ENCODE results near the gene PSMC5. TPM values are rescaled to one million over a fixed set of nuclear protein-coding genes. Genes with fewer than 3 reads are reported as not detected.
A peak's percentile ranks its signal among the peaks of the same experiment; 100 is the strongest.

The PSMC5 gene
- total and polyA plus RNA-seq, 10 of the 15 experiments (the other 5 are each of a cell fraction or from before 2014, with no cell fraction given) = 55.0 to 266 (median 148) TPM

DNA sequence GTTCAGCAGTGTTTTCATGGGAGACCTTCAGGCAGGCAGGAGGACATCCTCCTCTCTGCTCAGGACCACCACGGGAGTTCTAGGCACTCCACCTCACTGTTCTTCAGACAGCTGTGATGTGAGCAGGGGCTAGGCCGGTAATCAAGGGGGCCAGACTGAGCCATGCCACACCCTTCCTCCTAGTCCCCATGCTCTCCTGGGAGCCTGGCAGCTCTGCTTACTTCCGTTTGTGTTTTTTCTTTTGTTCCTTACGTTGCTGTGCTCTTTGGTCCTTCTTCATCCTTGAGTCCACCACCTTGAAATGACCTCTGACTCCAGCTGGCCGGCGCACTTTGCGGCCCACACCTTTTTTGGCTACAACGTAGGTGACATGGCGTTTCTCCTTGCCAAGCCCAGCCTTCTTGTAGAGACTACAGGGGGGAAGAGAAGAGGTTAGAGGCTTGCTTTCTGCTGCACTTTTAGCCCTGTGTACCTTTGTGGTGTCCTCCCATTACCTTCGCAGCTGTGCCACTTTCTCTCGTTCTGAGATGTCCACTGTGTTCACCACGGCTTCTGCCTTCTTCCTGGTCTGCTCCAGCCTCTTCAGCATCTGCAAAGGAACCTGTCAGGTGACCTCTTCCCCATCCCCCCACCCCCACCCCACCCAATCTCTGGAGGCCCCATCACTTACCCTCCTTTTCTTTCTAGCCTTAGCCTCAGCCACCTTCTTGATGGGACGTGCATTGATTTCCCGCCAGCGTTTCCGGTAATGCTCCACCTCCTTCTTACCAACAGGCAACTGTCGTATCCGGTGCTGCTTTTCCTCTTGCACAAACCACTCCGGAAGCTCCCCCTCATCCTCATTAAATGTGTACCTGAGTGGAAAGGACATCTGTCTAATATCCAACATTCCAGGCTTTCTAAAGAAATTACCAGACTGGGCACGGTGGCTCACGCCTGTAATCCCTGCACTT, 7.4 kb upstream of the PSMC5 start:
- Histone ChIP-seq H3K27ac (ENCODE audit: control insufficient read depth, insufficient read depth) (no peak overlapping the region), H3K79me2 (ENCODE audit: control insufficient read depth, insufficient read depth, low read length) (no peaks in the 10 kb centered on the region; the same call in 1 of the 2 replicates), H3K9ac (ENCODE audit: control insufficient read depth, insufficient read depth, low read length) (no peak overlapping the region), H3K4me3 (no peak overlapping the region), H3K4me1 (ENCODE audit: control insufficient read depth, insufficient read depth, low read length) (no peaks in the 10 kb centered on the region), H3K36me3 (ENCODE audit: control insufficient read depth in 2 of 2, insufficient read depth in 2 of 2, low read length in 1 of 2) (peaks cover 43 to 49% of the 10 kb centered on the region in 2 experiments), H4K20me1 (ENCODE audit: control insufficient read depth, insufficient read depth) (no peaks in the 10 kb centered on the region; the same call in 1 of the 2 replicates), H3K27me3 (replicated peaks in 1 of 2; ENCODE audit: control insufficient read depth in 2 of 2, insufficient read depth in 2 of 2, low read length in 1 of 2) (no peaks in the 10 kb centered on the region), H3K9me3 (replicated peaks; ENCODE audit: control insufficient read depth, insufficient read depth, low read length) (no peaks in the 10 kb centered on the region), H2AFZ (ENCODE audit: control insufficient read depth, low read depth, low read length) (no peak overlapping the region), H3K4me2 (ENCODE audit: control insufficient read depth, insufficient read depth) (no peak overlapping the region)
- ChIA-PET CTCF (interaction anchor here (1.6 kb wide), 1 partner anchor 8 kb away, joined by 4 read pairs; no protein-coding TSS in a partner anchor), SMC1A (ENCODE audit: uncharacterized antibody, unreplicated experiment) (no interaction called here), POLR2A (interaction anchor here (0.5 to 1.0 kb wide), 2 partner anchors 20 to 22 kb away, joined by 3 to 5 read pairs; no protein-coding TSS in a partner anchor), RAD21 (ENCODE audit: unreplicated experiment) (no interaction called here)
- TSS peak; percentile 61 for BruUV-seq (replicated peaks)
- in situ Hi-C loops (cut with MboI) = no loop called here
- no peak for ATAC-seq
- TF ChIP-seq SREBF2 (IDR thresholded peaks at IDR 0.05; ENCODE audit: low read length) (no peak), POLR2AphosphoS5 (IDR thresholded peaks at IDR 0.05; ENCODE audit: low read length) (peak; percentile 18; the same call in 1 of the 2 replicates), POLR2AphosphoS2 (IDR thresholded peaks at IDR 0.05; ENCODE audit: low read depth, low read length) (peak; percentile 46; the same call in 1 of the 2 replicates), POLR2A (IDR thresholded peaks at IDR 0.05; ENCODE audit: low read depth, low read length) (peak; percentile 44)
- no peak for FAIRE-seq
- DNase-seq (ENCODE audit: low read depth, low spot score) = no peak
- intact Hi-C loops (cut with micrococcal nuclease; ENCODE audit: unreplicated experiment) = no loop called here
- WGBS (ENCODE audit: insufficient coverage, insufficient replicate concordance, low lambda C conversion rate, missing lambda C conversion rate) = 69% methylated on average over 20 of the region's 21 CpGs

DNA sequence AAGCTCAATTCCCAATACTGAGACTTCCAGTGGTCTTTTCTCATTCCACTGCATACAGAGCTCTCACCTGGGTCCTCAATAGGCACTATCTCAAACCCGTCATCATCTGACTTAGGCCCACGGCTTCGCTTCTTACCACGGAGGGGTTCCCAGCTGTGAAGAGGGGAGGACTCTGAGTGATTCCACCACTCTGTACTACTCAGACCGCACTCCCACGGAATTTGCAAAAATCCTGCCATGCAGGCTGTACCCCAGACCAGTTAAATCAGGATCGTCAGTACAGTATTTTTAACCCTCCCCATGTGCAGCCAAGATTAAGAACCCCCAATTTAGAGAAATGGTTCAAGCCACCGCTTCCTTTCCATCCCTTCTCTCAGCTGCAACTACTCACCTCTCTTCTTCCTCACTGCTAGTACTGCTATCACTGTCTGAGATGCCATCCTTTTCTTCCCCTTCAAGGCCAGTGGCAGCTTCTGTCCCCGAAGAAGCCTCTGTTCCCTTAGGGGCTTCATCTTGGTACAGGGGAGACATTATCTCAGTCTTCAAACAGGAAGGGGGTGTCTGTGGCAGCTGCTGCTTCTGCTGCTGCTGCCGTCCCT, 6.2 kb upstream of the PSMC5 start:
- WGBS (ENCODE audit: insufficient coverage, insufficient replicate concordance, low lambda C conversion rate, missing lambda C conversion rate) = 83% methylated on average over 10 of the region's 10 CpGs
- TF ChIP-seq CHD2 (IDR thresholded peaks at IDR 0.05; ENCODE audit: borderline replicate concordance, low read depth, low read length) (no peak), POLR2AphosphoS5 (IDR thresholded peaks at IDR 0.05; ENCODE audit: low read length) (peak; percentile 56)
- H2AFZ ChIP-seq (ENCODE audit: control insufficient read depth, low read depth, low read length) = no peak overlapping the region
- ChIA-PET SMC1A (ENCODE audit: uncharacterized antibody, unreplicated experiment) (no interaction called here), RAD21 (ENCODE audit: unreplicated experiment) (no interaction called here), POLR2A (interaction anchor here (0.7 kb wide), 1 partner anchor 37 kb away, joined by 3 read pairs; no protein-coding TSS in a partner anchor), CTCF (interaction anchor here (1.2 kb wide), 1 partner anchor 122 kb away, joined by 3 read pairs; no protein-coding TSS in a partner anchor)
- FAIRE-seq (no peak), ATAC-seq (no peak), DNase-seq (ENCODE audit: low read depth, low spot score) (no peak)
- H3K79me2 ChIP-seq (ENCODE audit: control insufficient read depth, insufficient read depth, low read length) = peaks cover 10% of the 10 kb centered on the region
- peaks cover 7% of the 10 kb centered on the region for H3K4me1 ChIP-seq (ENCODE audit: control insufficient read depth, insufficient read depth, low read length)
- no peak overlapping the region for H3K27ac ChIP-seq (ENCODE audit: control insufficient read depth, insufficient read depth)
- intact Hi-C loops (cut with micrococcal nuclease; ENCODE audit: unreplicated experiment) (no loop called here), in situ Hi-C loops (cut with MboI) (no loop called here)
- H3K4me2 ChIP-seq (ENCODE audit: control insufficient read depth, insufficient read depth) = no peak overlapping the region
- no peaks in the 10 kb centered on the region for H3K27me3 ChIP-seq (replicated peaks in 1 of 2; ENCODE audit: control insufficient read depth in 2 of 2, insufficient read depth in 2 of 2, low read length in 1 of 2)
- H3K9me3 ChIP-seq (replicated peaks; ENCODE audit: control insufficient read depth, insufficient read depth, low read length) = no peaks in the 10 kb centered on the region
- no peak overlapping the region for H3K4me3 ChIP-seq
- no TSS peak for BruUV-seq (replicated peaks)
- H3K36me3 ChIP-seq (ENCODE audit: control insufficient read depth in 2 of 2, insufficient read depth in 2 of 2, low read length in 1 of 2) = peaks cover 32 to 43% of the 10 kb centered on the region in 2 experiments
- no peaks in the 10 kb centered on the region; the same call in 1 of the 2 replicates for H4K20me1 ChIP-seq (ENCODE audit: control insufficient read depth, insufficient read depth)
- no peak overlapping the region for H3K9ac ChIP-seq (ENCODE audit: control insufficient read depth, insufficient read depth, low read length)
